Measurements from ENCODE around the gene GTF2IRD1.
"Not testable (repeated sequence)": the region's sequence is repeated elsewhere in the genome, so short reads cannot be mapped to it uniquely, and the experiment has no call there.

The GTF2IRD1 gene

GRCh38 chr7:74466196-74466813 lies 12.6 kb downstream of the GTF2IRD1 start:
- DNase-seq (ENCODE audit: low read depth in 3 of 3) = no peak

- DNase-seq (ENCODE audit: low read depth in 3 of 3) = no peak
Observed at GRCh38 chr7:74467876-74468275, 14.2 kb downstream of the GTF2IRD1 start.

GRCh38 chr7:74470504-74470903 lies 16.8 kb downstream of the GTF2IRD1 start:
- no peak for DNase-seq (ENCODE audit: low read depth in 3 of 3)

GRCh38 chr7:74473116-74473515 lies 19.4 kb downstream of the GTF2IRD1 start:
- DNase-seq (ENCODE audit: low read depth in 3 of 3) = no peak

- DNase-seq (ENCODE audit: low read depth in 3 of 3) = no peak
Observed at GRCh38 chr7:74474271-74474865, 20.7 kb downstream of the GTF2IRD1 start.

GRCh38 chr7:74475243-74475986 lies 21.7 kb downstream of the GTF2IRD1 start:
- DNase-seq (ENCODE audit: low read depth in 3 of 3) = no peak

GRCh38 chr7:74475987-74476350 lies 22.3 kb downstream of the GTF2IRD1 start:
- DNase-seq (ENCODE audit: low read depth in 3 of 3) = no peak

GRCh38 chr7:74476626-74477025 lies 22.9 kb downstream of the GTF2IRD1 start:
- no peak for DNase-seq (ENCODE audit: low read depth in 3 of 3)

GRCh38 chr7:74478671-74479065 lies 25.0 kb downstream of the GTF2IRD1 start:
- no peak for DNase-seq (ENCODE audit: low read depth in 3 of 3)

GRCh38 chr7:74479066-74479781 lies 25.5 kb downstream of the GTF2IRD1 start:
- DNase-seq (ENCODE audit: low read depth in 3 of 3) = no peak

- DNase-seq (ENCODE audit: low read depth in 3 of 3) = no peak
Observed at GRCh38 chr7:74479961-74480829, 26.5 kb downstream of the GTF2IRD1 start.

- DNase-seq (ENCODE audit: low read depth in 3 of 3) = no peak
Observed at GRCh38 chr7:74480861-74481417, 27.2 kb downstream of the GTF2IRD1 start.

GRCh38 chr7:74481458-74482196 lies 27.9 kb downstream of the GTF2IRD1 start:
- no peak for DNase-seq (ENCODE audit: low read depth in 3 of 3)

- DNase-seq (ENCODE audit: low read depth in 3 of 3) = no peak
Observed at GRCh38 chr7:74482197-74482467, 28.4 kb downstream of the GTF2IRD1 start.

- DNase-seq (ENCODE audit: low read depth in 3 of 3) = no peak
Observed at GRCh38 chr7:74482629-74483401, 29.1 kb downstream of the GTF2IRD1 start.

GRCh38 chr7:74483402-74484336 lies 30.0 kb downstream of the GTF2IRD1 start:
- DNase-seq (ENCODE audit: low read depth in 3 of 3) = no peak

GRCh38 chr7:74485611-74486010 lies 31.9 kb downstream of the GTF2IRD1 start:
- no peak for DNase-seq (ENCODE audit: low read depth in 3 of 3)

- not testable (repeated sequence) for DNase-seq (ENCODE audit: low read depth in 3 of 3)
Observed at GRCh38 chr7:74488518-74489030, 34.9 kb downstream of the GTF2IRD1 start.
